ENCODE measurements around the gene CDC16.

DNA sequence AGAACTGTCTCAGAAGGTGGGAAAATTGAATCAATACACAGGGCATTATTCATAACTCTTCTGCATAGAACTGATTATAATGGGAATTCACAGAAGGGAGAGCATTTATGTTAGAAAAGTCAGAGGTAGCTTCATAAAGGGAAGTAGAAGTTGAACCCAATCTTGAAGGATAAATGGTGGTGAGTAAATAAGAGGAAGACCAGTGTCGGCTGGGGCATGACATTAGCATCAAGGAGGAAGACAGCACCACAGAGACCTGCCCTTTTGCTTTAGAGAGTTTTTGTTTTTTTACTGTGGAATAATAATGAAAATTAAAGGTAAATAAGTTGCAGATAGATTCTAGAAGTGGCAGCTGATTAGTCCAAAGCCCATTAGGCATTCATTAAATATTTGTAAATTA lies 21.9 kb downstream of the CDC16 start:
- TF ChIP-seq RAD21 (IDR thresholded peaks at IDR 0.05; ENCODE audit: low read length) (no peak), MAFK (IDR thresholded peaks at IDR 0.05; ENCODE audit: low read depth, low read length) (no peak), CEBPB (IDR thresholded peaks at IDR 0.05; ENCODE audit: low read depth, low read length) (no peak), POLR2A (IDR thresholded peaks at IDR 0.05; ENCODE audit: low read depth, low read length) (no peak), SMC3 (IDR thresholded peaks at IDR 0.05; ENCODE audit: low read depth, low read length) (no peak), BHLHE40 (IDR thresholded peaks at IDR 0.05; ENCODE audit: low read depth, low read length) (no peak), RFX5 (IDR thresholded peaks at IDR 0.05; ENCODE audit: low read depth, low read length) (no peak), MXI1 (IDR thresholded peaks at IDR 0.05; ENCODE audit: borderline replicate concordance, low read depth, low read length) (no peak), FOS (IDR thresholded peaks at IDR 0.05; ENCODE audit: low read depth, low read length) (no peak), CHD1 (IDR thresholded peaks at IDR 0.05; ENCODE audit: low read depth, low read length) (no peak), RCOR1 (IDR thresholded peaks at IDR 0.05; ENCODE audit: insufficient replicate concordance, low read length) (no peak)
- TF ChIP-seq, protein P1, sequence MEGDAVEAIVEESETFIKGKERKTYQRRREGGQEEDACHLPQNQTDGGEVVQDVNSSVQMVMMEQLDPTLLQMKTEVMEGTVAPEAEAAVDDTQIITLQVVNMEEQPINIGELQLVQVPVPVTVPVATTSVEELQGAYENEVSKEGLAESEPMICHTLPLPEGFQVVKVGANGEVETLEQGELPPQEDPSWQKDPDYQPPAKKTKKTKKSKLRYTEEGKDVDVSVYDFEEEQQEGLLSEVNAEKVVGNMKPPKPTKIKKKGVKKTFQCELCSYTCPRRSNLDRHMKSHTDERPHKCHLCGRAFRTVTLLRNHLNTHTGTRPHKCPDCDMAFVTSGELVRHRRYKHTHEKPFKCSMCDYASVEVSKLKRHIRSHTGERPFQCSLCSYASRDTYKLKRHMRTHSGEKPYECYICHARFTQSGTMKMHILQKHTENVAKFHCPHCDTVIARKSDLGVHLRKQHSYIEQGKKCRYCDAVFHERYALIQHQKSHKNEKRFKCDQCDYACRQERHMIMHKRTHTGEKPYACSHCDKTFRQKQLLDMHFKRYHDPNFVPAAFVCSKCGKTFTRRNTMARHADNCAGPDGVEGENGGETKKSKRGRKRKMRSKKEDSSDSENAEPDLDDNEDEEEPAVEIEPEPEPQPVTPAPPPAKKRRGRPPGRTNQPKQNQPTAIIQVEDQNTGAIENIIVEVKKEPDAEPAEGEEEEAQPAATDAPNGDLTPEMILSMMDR (conservative IDR thresholded peaks at IDR 0.05; ENCODE audit: low read depth, low read length) = no peak
- TF ChIP-seq, protein P2, sequence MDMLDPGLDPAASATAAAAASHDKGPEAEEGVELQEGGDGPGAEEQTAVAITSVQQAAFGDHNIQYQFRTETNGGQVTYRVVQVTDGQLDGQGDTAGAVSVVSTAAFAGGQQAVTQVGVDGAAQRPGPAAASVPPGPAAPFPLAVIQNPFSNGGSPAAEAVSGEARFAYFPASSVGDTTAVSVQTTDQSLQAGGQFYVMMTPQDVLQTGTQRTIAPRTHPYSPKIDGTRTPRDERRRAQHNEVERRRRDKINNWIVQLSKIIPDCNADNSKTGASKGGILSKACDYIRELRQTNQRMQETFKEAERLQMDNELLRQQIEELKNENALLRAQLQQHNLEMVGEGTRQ (IDR thresholded peaks at IDR 0.05; ENCODE audit: low read depth, low read length) = no peak

Measured in IMR-90 (cell line).